Breast epithelium (tissue), 4 donors: Measurements from ENCODE around the gene PTPRN2. TPM values are rescaled to one million over a fixed set of nuclear protein-coding genes. Genes with fewer than 3 reads are reported as not detected.
"Not testable (repeated sequence)": the region's sequence is repeated elsewhere in the genome, so short reads cannot be mapped to it uniquely, and the experiment has no call there.

ENCODE experiments used
- DNase-seq, 2 donors: peaks; one replicate each; pipeline ENCODE4 v3.0.0-alpha.2; 2019; ENCODE audit warnings: low spot score in 2 of 2
- H3K27ac ChIP-seq, 2 donors: fragments of 200-600 bp; sonication (generic) in 1 of 2; one replicate each; pipeline ENCODE4 v1.5.1; 2016 to 2019; ENCODE audit warnings: mild to moderate bottlenecking in 1 of 2
- H3K27me3 ChIP-seq, 2 donors: fragments of 200-600 bp; sonication (generic) in 1 of 2; one replicate each; pipeline versions ENCODE4 v1.5.1 to v1.6.0; 2017 to 2019; ENCODE audit warnings: control low read depth in 1 of 2, mild to moderate bottlenecking in 1 of 2
- H3K36me3 ChIP-seq: fragments of 200-600 bp; one replicate; pipeline ENCODE4 v1.5.1; 2019
- H3K4me1 ChIP-seq, 2 donors: fragments of 200-600 bp; sonication (generic); one replicate each; pipeline ENCODE4 v1.5.1; 2016 to 2019; ENCODE audit warnings: control low read depth in 1 of 2
- H3K4me3 ChIP-seq, 3 donors: fragments of 200-600 bp; sonication (generic); 1 replicate in 2 of 3; 2 replicates in 1 of 3; pipeline ENCODE4 v1.5.1; 2016 to 2019; ENCODE audit warnings: mild to moderate bottlenecking in 3 of 3, moderate library complexity in 2 of 3
- H3K9me3 ChIP-seq, 2 donors: fragments of 200-600 bp; sonication (generic) in 1 of 2; one replicate each; pipeline ENCODE4 v1.5.1; 2016 to 2019; ENCODE audit warnings: control low read depth in 1 of 2
- CTCF ChIP-seq, 3 donors: fragments of 450-650 bp; IDR thresholded peaks; one replicate each; pipeline ENCODE4 v1.5.1; 2016 to 2017; ENCODE audit warnings: antibody characterized with exemption in 3 of 3, mild to moderate bottlenecking in 3 of 3, moderate library complexity in 3 of 3
- POLR2A ChIP-seq: fragments of 450-650 bp; IDR thresholded peaks from one replicate; pipeline ENCODE4 v1.6.1; 2016; ENCODE audit warnings: antibody characterized with exemption, mild to moderate bottlenecking, moderate library complexity
- POLR2AphosphoS5 ChIP-seq, 3 donors: sonication (generic); formaldehyde crosslinking; IDR thresholded peaks; one replicate each; pipeline ENCODE4 v1.6.1; 2017; ENCODE audit warnings: antibody characterized with exemption in 3 of 3
- intact Hi-C: fragments of 100-400 bp; cut with DNase I; formaldehyde crosslinking; loops from one replicate; pipeline ENCODE4 v1.15.1; 2023; ENCODE audit warnings: low total_unique reads
- total RNA-seq, 3 donors: library from RNA; depleted of rRNA; stranded (reverse); fragments of >200 nt; gene quantifications; one replicate each; pipeline ENCODE4 v1.1.0, GENCODE V29; 2016

PTPRN2 gene
- total RNA-seq, 3 donors from 2014 or later, result 1.6 to 2.2 (median 2.2) TPM

GRCh38 chr7:158050441-158050977 lies 537.1 kb downstream of the PTPRN2 start:
- TF ChIP-seq POLR2AphosphoS5 (IDR thresholded peaks at IDR 0.05) (no peak), CTCF (IDR thresholded peaks at IDR 0.05) (no peak), POLR2A (no peak)
- intact Hi-C loops, result loop anchor here (5.0 kb wide), 1 partner anchor 1703 kb away; no protein-coding TSS in a partner anchor

GRCh38 chr7:158049271-158049670 lies 538.4 kb downstream of the PTPRN2 start:
- no peaks in the 10 kb centered on the region for H3K36me3 ChIP-seq
- no peaks in the 10 kb centered on the region for H3K9me3 ChIP-seq
- peaks cover 0 to 6% of the 10 kb centered on the region in 2 donors for H3K27me3 ChIP-seq
- no peak overlapping the region for H3K27ac ChIP-seq
- no peak overlapping the region for H3K4me3 ChIP-seq
- intact Hi-C loops, result no loop called here
- DNase-seq, result peak in 1 of 2 donors; percentile 12
- no peaks in the 10 kb centered on the region for H3K4me1 ChIP-seq
- TF ChIP-seq CTCF (IDR thresholded peaks at IDR 0.05) (no peak), POLR2A (no peak), POLR2AphosphoS5 (IDR thresholded peaks at IDR 0.05) (no peak)

More at GRCh38 chr7:158050441-158050977, 537.1 kb downstream of the PTPRN2 start:
- no peaks in the 10 kb centered on the region for H3K4me1 ChIP-seq
- H3K27ac ChIP-seq, result no peak overlapping the region
- H3K4me3 ChIP-seq, result no peak overlapping the region
- no peaks in the 10 kb centered on the region for H3K36me3 ChIP-seq
- peaks cover 0 to 6% of the 10 kb centered on the region in 2 donors for H3K27me3 ChIP-seq
- DNase-seq, result peak in 1 of 2 donors; percentile 5
- no peaks in the 10 kb centered on the region for H3K9me3 ChIP-seq

GRCh38 chr7:158048569-158048968 lies 539.1 kb downstream of the PTPRN2 start:
- Histone ChIP-seq H3K9me3 (no peaks in the 10 kb centered on the region), H3K27me3 (peaks cover 0 to 6% of the 10 kb centered on the region in 2 donors), H3K4me1 (no peaks in the 10 kb centered on the region), H3K4me3 (no peak overlapping the region), H3K36me3 (no peaks in the 10 kb centered on the region), H3K27ac (no peak overlapping the region)
- DNase-seq, result no peak
- intact Hi-C loops, result no loop called here
- TF ChIP-seq CTCF (IDR thresholded peaks at IDR 0.05) (no peak), POLR2AphosphoS5 (IDR thresholded peaks at IDR 0.05) (no peak), POLR2A (no peak)

- peak in 1 of 2 donors; percentile 9 for DNase-seq
- H3K4me3 ChIP-seq, result no peak overlapping the region
- no peaks in the 10 kb centered on the region for H3K9me3 ChIP-seq
- no peak for TF ChIP-seq POLR2AphosphoS5 (IDR thresholded peaks at IDR 0.05)
- TF ChIP-seq POLR2A, result no peak
- TF ChIP-seq CTCF (IDR thresholded peaks at IDR 0.05), result no peak
- no peaks in the 10 kb centered on the region for H3K36me3 ChIP-seq
- no peak overlapping the region for H3K27ac ChIP-seq
- no peaks in the 10 kb centered on the region for H3K4me1 ChIP-seq
- peaks cover 0 to 6% of the 10 kb centered on the region in 2 donors for H3K27me3 ChIP-seq
- intact Hi-C loops, result no loop called here
Observed at GRCh38 chr7:158047391-158048059, 540.1 kb downstream of the PTPRN2 start.

- H3K27ac ChIP-seq, H3K27me3 ChIP-seq, DNase-seq, H3K36me3 ChIP-seq, H3K4me3 ChIP-seq, H3K9me3 ChIP-seq, intact Hi-C loops, H3K4me1 ChIP-seq: not testable (repeated sequence)
Observed at GRCh38 chr7:158046246-158046645, 541.4 kb downstream of the PTPRN2 start.
